Upper lobe of right lung (tissue), 1 donor: Measurements from ENCODE around the gene ANKMY1. TPM values are rescaled to one million over a fixed set of nuclear protein-coding genes. Genes with fewer than 3 reads are reported as not detected.

Experiments used
- ATAC-seq: fragments of 200-7000 bp; cut with Tn5 transposase; one replicate; pipeline ENCODE4 v1.9.1; 2020; ENCODE audit warnings: mild to moderate bottlenecking, moderate library complexity
- DNase-seq: peaks from one replicate; pipeline ENCODE4 v3.0.0-alpha.2; 2020
- H3K27ac ChIP-seq: fragments of 200-600 bp; one replicate; pipeline ENCODE4 v1.8.0; 2022
- H3K27me3 ChIP-seq: fragments of 200-600 bp; one replicate; pipeline ENCODE4 v1.8.0; 2022; ENCODE audit warnings: mild to moderate bottlenecking
- H3K36me3 ChIP-seq: fragments of 200-600 bp; one replicate; pipeline ENCODE4 v1.8.0; 2022
- H3K4me1 ChIP-seq: fragments of 200-600 bp; one replicate; pipeline ENCODE4 v1.8.0; 2022
- H3K4me3 ChIP-seq: fragments of 200-600 bp; one replicate; pipeline ENCODE4 v1.8.0; 2022; ENCODE audit warnings: mild to moderate bottlenecking
- H3K9me3 ChIP-seq: fragments of 200-600 bp; one replicate; pipeline ENCODE4 v1.8.0; 2022
- intact Hi-C: fragments of 100-400 bp; cut with DNase I; formaldehyde crosslinking; loops from one replicate; pipeline ENCODE4 v1.11.0; 2022
- total RNA-seq: library from RNA; stranded (reverse); fragmentation: NEBNext Ultra II Directional; extraction: Animal tissue kit (Norgen Biotek cat#: 25700); gene quantifications from one replicate; pipeline ENCODE4 v1.2.1, GENCODE V29; 2021
- TF ChIP-seq, protein P1 (sequence below): fragments of 200-600 bp; IDR thresholded peaks from one replicate; pipeline ENCODE4 v1.8.0; 2022; ENCODE audit warnings: antibody characterized with exemption
- donor health status: DM: no; HTN: yes; CAD: no; lungs with severe emphysema.

ANKMY1 gene
- total RNA-seq, 1 donor from 2014 or later, result 19.3 TPM

DNA sequence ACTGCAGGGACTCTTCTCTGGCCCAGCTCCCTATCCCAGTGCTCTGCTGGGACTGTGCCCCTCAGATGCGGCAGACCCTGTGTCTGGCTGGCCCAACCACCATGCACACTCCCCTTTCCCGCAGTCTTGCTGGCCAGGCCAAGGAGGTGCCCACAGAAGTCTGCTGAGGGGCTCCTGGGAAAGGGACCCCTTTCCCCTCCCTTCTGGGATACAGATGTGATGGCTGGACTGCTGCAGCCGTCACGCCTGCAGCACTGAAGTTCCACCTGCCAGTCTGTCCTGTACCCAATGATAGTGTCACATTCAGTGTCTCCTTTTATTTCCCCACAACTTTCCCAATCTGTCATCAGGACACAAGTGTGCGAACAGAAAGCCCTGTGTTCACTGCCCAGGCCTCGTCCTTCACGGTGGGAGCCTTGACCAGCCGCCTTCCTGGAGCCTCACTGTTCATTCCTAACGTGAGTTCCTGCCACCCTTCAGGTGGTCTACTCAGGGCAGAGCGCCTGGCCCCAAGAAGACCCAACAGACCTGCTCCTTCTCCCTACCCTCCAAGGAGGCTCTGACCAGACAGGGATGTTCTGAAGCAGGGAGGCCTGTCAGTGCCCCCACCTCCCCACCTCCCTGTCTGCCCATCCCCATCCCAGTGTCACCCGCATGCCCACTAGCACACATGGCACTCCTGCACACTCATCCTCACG lies 47.1 kb downstream of the ANKMY1 start:
- no peak overlapping the region for H3K4me3 ChIP-seq
- no peaks in the 10 kb centered on the region for H3K4me1 ChIP-seq
- H3K9me3 ChIP-seq, result no peaks in the 10 kb centered on the region
- TF ChIP-seq, protein P1, sequence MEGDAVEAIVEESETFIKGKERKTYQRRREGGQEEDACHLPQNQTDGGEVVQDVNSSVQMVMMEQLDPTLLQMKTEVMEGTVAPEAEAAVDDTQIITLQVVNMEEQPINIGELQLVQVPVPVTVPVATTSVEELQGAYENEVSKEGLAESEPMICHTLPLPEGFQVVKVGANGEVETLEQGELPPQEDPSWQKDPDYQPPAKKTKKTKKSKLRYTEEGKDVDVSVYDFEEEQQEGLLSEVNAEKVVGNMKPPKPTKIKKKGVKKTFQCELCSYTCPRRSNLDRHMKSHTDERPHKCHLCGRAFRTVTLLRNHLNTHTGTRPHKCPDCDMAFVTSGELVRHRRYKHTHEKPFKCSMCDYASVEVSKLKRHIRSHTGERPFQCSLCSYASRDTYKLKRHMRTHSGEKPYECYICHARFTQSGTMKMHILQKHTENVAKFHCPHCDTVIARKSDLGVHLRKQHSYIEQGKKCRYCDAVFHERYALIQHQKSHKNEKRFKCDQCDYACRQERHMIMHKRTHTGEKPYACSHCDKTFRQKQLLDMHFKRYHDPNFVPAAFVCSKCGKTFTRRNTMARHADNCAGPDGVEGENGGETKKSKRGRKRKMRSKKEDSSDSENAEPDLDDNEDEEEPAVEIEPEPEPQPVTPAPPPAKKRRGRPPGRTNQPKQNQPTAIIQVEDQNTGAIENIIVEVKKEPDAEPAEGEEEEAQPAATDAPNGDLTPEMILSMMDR, result no peak
- no peak for DNase-seq
- intact Hi-C loops, result no loop called here
- H3K27me3 ChIP-seq, result no peaks in the 10 kb centered on the region
- no peak overlapping the region for H3K27ac ChIP-seq
- no peak for ATAC-seq
- no peaks in the 10 kb centered on the region for H3K36me3 ChIP-seq

DNA sequence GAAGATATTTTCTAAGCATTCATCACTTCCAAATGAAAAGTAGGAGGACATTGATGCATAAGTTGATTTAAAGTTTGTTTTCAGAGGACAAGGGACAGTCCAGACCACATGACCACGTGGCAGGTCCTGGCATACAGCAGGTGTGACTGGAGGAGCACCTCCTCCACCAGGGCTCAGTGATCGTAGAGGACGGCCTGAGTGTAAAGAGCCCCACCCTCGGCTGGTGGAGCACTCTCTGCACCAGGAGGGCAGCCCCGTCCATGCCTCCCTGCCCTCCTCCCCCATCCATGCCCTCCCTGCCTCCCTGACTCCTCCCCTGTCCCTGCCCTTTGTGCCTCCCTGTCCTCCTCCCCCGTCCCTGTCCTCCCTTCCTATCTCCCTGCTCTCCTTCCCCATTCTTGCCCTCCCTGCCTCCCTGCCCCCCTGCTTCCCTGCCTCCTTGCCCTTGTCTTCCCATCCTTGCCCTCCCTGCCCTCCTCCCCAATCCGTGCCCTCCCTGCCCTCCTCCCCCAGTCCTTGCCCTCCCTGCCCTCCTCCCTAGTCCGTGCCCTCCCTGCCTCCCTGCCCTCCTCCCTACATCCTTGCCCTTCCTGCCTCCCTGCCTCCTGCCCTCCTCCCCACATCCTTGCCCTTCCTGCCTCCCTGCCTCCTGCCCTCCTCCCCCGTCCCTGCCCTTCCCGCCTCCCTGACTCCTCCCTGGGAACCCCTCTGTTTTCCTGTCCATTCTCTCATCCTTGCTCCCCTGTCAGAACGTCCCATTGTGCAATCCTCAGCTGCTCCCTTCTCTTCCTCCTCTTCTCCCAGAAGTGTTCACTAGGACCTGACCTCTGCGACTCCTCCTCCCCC lies 47.9 kb downstream of the ANKMY1 start:
- Histone ChIP-seq H3K4me3 (no peak overlapping the region), H3K36me3 (no peaks in the 10 kb centered on the region), H3K27me3 (no peaks in the 10 kb centered on the region), H3K4me1 (no peaks in the 10 kb centered on the region), H3K9me3 (no peaks in the 10 kb centered on the region), H3K27ac (no peak overlapping the region)
- TF ChIP-seq, protein P1, result no peak
- intact Hi-C loops, result no loop called here
- DNase-seq (no peak), ATAC-seq (no peak)

- Histone ChIP-seq H3K4me1 (no peaks in the 10 kb centered on the region), H3K27me3 (no peaks in the 10 kb centered on the region), H3K4me3 (no peak overlapping the region), H3K36me3 (no peaks in the 10 kb centered on the region), H3K27ac (no peak overlapping the region), H3K9me3 (no peaks in the 10 kb centered on the region)
- intact Hi-C loops, result no loop called here
- TF ChIP-seq, protein P1, result no peak
- ATAC-seq (no peak), DNase-seq (no peak)
These were observed 48.8 kb downstream of the ANKMY1 start for GRCh38 chr2:240508832-240509545.

DNA sequence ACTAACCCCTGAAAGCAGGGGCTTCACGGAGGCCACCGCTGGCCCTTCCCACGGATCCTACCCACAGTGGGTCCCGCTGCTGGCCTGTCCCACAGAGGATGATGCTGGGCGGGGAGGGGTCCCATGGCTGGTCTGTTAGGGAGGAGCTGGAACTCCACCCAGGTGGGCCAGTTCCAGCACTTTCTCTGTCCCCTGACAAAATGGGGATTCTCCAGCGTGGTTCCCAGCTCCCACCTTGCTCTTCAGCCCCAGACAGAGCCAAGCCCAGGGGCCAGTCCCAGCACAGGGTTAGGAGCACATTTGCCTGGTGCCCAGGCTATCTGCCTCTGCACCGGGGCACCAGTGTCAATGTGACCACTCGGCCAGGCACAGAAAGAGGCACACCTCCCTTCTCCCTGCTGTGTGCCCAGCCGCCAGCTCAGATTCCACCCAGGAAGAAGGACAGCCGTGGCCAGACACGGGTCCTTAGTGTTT lies 50.0 kb downstream of the ANKMY1 start:
- TF ChIP-seq, protein P1, result no peak
- intact Hi-C loops, result no loop called here
- no peak overlapping the region for H3K4me3 ChIP-seq
- H3K4me1 ChIP-seq, result no peaks in the 10 kb centered on the region
- no peak overlapping the region for H3K27ac ChIP-seq
- H3K36me3 ChIP-seq, result no peaks in the 10 kb centered on the region
- DNase-seq (peak; percentile 62), ATAC-seq (no peak)
- no peaks in the 10 kb centered on the region for H3K27me3 ChIP-seq
- no peaks in the 10 kb centered on the region for H3K9me3 ChIP-seq

DNA sequence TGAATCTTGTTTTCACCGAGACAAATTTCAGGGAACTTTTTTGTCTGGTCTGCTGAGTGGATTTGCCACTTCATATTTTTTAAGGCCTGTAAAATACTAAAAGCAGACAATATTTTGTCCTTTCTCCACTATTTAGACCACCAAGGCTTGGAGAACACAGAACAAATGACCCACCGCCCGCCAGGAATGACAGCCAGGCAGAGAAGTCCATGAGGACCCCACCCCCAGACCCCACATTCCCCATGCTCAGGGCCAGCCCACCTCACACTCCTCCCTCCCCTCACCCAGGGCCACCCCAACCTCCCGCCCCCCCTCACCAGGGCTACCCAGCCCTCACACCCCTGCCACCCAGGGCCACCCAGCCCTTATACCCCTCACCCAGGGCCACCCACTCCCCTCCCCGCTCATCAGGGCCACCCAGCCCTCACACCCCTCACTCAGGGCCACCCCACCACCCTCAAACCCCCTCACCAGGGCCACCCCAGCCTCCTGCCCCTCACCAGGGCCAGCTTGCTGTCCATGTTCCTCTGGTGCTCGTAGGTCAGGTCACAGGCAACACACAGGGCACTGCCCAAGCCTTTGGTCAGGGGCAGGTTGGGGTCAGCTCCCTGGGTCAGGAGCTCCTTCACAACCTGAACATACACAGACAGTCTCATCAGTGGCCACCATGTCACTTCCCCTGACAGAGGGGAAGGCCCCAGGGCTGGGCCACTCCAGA lies 50.6 kb downstream of the ANKMY1 start:
- Histone ChIP-seq H3K4me1 (no peaks in the 10 kb centered on the region), H3K9me3 (no peaks in the 10 kb centered on the region), H3K27ac (no peak overlapping the region), H3K4me3 (no peak overlapping the region), H3K27me3 (no peaks in the 10 kb centered on the region), H3K36me3 (no peaks in the 10 kb centered on the region)
- intact Hi-C loops, result no loop called here
- no peak for ATAC-seq
- DNase-seq, result no peak
- TF ChIP-seq, protein P1, result no peak
